GM12878 (cell line): ENCODE measurements around the gene CCK.

Source experiments
- BRCA1 ChIP-seq: IDR thresholded peaks from 2 replicates; pipeline ENCODE4 v1.6.1; 2011; ENCODE audit warnings: low read depth, low read length, improper control_type of control experiment
- CTCF ChIP-seq, 3 experiments: IDR thresholded peaks in 2 of 3; conservative IDR thresholded peaks in 1 of 3; 2 replicates each; pipeline ENCODE4 v1.5.1; 2011; ENCODE audit warnings: low read depth in 3 of 3, low read length in 3 of 3, mild to moderate bottlenecking in 3 of 3, control low read depth in 2 of 3, moderate library complexity in 2 of 3, inconsistent platforms in 1 of 3, mixed read lengths in 1 of 3; ENCODE audit not compliant: control insufficient read depth in 2 of 3, insufficient read depth in 1 of 3; ENCODE audit errors: extremely low read depth in 1 of 3
- FOS ChIP-seq: IDR thresholded peaks from 3 replicates; pipeline ENCODE4 v1.6.1; 2011; ENCODE audit warnings: borderline replicate concordance; ENCODE audit not compliant: insufficient read length; ENCODE audit errors: extremely low read depth
- GABPA ChIP-seq: IDR thresholded peaks from 2 replicates; pipeline ENCODE4 v1.6.1; 2014; ENCODE audit warnings: antibody characterized with exemption, low read depth, mild to moderate bottlenecking, inconsistent platforms
- HDAC2 ChIP-seq: fragments of 200-600 bp; sonication (generic); IDR thresholded peaks from 2 replicates; pipeline ENCODE4 v1.6.1; 2017
- MAX ChIP-seq: IDR thresholded peaks from 2 replicates; pipeline ENCODE4 v1.6.1; 2012; ENCODE audit warnings: low read depth, low read length, improper control_type of control experiment
- NFYB ChIP-seq: IDR thresholded peaks from 2 replicates; pipeline ENCODE4 v1.6.1; 2011; ENCODE audit warnings: low read depth, mild to moderate bottlenecking, low read length, improper control_type of control experiment, moderate library complexity; ENCODE audit not compliant: insufficient read depth
- NR2C2 ChIP-seq: IDR thresholded peaks from 2 replicates; pipeline ENCODE4 v1.6.1; 2011; ENCODE audit warnings: borderline replicate concordance, low read depth; ENCODE audit not compliant: control insufficient read depth, insufficient read length
- POLR2A ChIP-seq: IDR thresholded peaks from 2 replicates; pipeline ENCODE4 v1.6.1; 2011; ENCODE audit warnings: low read depth, mild to moderate bottlenecking, low read length
- REST ChIP-seq: IDR thresholded peaks from 2 replicates; pipeline ENCODE4 v1.6.1; 2012; ENCODE audit warnings: mild to moderate bottlenecking, low read depth, low read length
- SREBF2 ChIP-seq: IDR thresholded peaks from 2 replicates; pipeline ENCODE4 v1.6.1; 2012; ENCODE audit warnings: mild to moderate bottlenecking, low read length
- USF1 ChIP-seq: IDR thresholded peaks from 2 replicates; pipeline ENCODE4 v1.6.1; 2011; ENCODE audit warnings: borderline replicate concordance, low read depth, mild to moderate bottlenecking, moderate library complexity, mixed read lengths, low read length; ENCODE audit not compliant: insufficient read depth; ENCODE audit errors: extremely low read length

GRCh38 chr3:42216302-42216701, 49.7 kb downstream of the CCK start:
- TF ChIP-seq SREBF2 (no peak), POLR2A (no peak; the same call in 1 of the 2 replicates), CTCF (IDR thresholded peaks at IDR 0.05 in 2 of 3, conservative IDR thresholded peaks at IDR 0.05 in 1 of 3; ENCODE audit: control insufficient read depth in 2 of 3, extremely low read depth in 1 of 3, insufficient read depth in 1 of 3, low read depth in 3 of 3, low read length in 3 of 3) (no peak), GABPA (no peak), MAX (no peak), REST (no peak), FOS (no peak), BRCA1 (no peak), NR2C2 (no peak), USF1 (no peak), NFYB (no peak), HDAC2 (no peak)
